Glutamatergic neuron (in vitro differentiated cells): ENCODE data around the gene TMEM140. TPM values are rescaled to one million over a fixed set of nuclear protein-coding genes. Genes with fewer than 3 reads are reported as not detected.

Experiments
- DNase-seq: peaks from one replicate; pipeline ENCODE4 v3.0.0; 2022
- H3K27ac Mint-ChIP-seq: one replicate; pipeline ENCODE4 v1.8.0; 2020; ENCODE audit warnings: mild to moderate bottlenecking, mixed read lengths, inconsistent platforms; ENCODE audit not compliant: unreplicated experiment
- H3K27me3 Mint-ChIP-seq: one replicate; pipeline ENCODE4 v1.8.0; 2020; ENCODE audit warnings: mild to moderate bottlenecking, moderate library complexity, mixed read lengths, inconsistent platforms; ENCODE audit not compliant: unreplicated experiment
- H3K36me3 Mint-ChIP-seq: one replicate; pipeline ENCODE4 v1.8.0; 2020; ENCODE audit warnings: mild to moderate bottlenecking, mixed read lengths, inconsistent platforms; ENCODE audit not compliant: unreplicated experiment
- H3K4me1 Mint-ChIP-seq: one replicate; pipeline ENCODE4 v1.8.0; 2020; ENCODE audit warnings: mild to moderate bottlenecking, low read depth, mixed read lengths, inconsistent platforms; ENCODE audit not compliant: unreplicated experiment
- H3K4me3 Mint-ChIP-seq: one replicate; pipeline ENCODE4 v1.8.0; 2020; ENCODE audit warnings: mild to moderate bottlenecking, mixed read lengths, inconsistent platforms; ENCODE audit not compliant: unreplicated experiment
- H3K9me3 Mint-ChIP-seq: one replicate; pipeline ENCODE4 v1.8.0; 2020; ENCODE audit warnings: mild to moderate bottlenecking, moderate library complexity, mixed read lengths, inconsistent platforms; ENCODE audit not compliant: unreplicated experiment
- CTCF ChIP-seq: fragments of 200-600 bp; sonication (generic); IDR thresholded peaks from one replicate; pipeline ENCODE4 v1.5.0; 2021; ENCODE audit not compliant: partially characterized antibody, unreplicated experiment
- total RNA-seq: library from RNA; stranded (reverse); fragmentation: NEBNext Ultra II Directional; extraction: Animal tissue kit (Norgen Biotek cat#: 25700); gene quantifications from one replicate; pipeline ENCODE4 v1.2.1, GENCODE V29; 2021; ENCODE audit not compliant: unreplicated experiment

The TMEM140 gene
- total RNA-seq, 1 donor from 2014 or later = not detected

- Mint-ChIP-seq H3K9me3 (peaks cover 4% of the 10 kb centered on the region), H3K27ac (no peak overlapping the region), H3K4me3 (no peak overlapping the region), H3K27me3 (no peaks in the 10 kb centered on the region), H3K36me3 (peaks cover 29% of the 10 kb centered on the region), H3K4me1 (no peaks in the 10 kb centered on the region)
- DNase-seq = no peak
- no peak for TF ChIP-seq CTCF
Observed at GRCh38 chr7:135185471-135186260, 37.8 kb downstream of the TMEM140 start.

- DNase-seq = no peak
- H3K9me3 Mint-ChIP-seq = peaks cover 3% of the 10 kb centered on the region
- no peak overlapping the region for H3K27ac Mint-ChIP-seq
- H3K4me3 Mint-ChIP-seq = no peak overlapping the region
- no peaks in the 10 kb centered on the region for H3K27me3 Mint-ChIP-seq
- no peaks in the 10 kb centered on the region for H3K4me1 Mint-ChIP-seq
- TF ChIP-seq CTCF = no peak
- peaks cover 27% of the 10 kb centered on the region for H3K36me3 Mint-ChIP-seq
Observed at GRCh38 chr7:135186261-135186540, 38.3 kb downstream of the TMEM140 start.

- Mint-ChIP-seq H3K36me3 (peaks cover 20% of the 10 kb centered on the region), H3K27me3 (no peaks in the 10 kb centered on the region), H3K4me3 (no peak overlapping the region), H3K9me3 (peaks cover 2% of the 10 kb centered on the region), H3K4me1 (no peaks in the 10 kb centered on the region), H3K27ac (no peak overlapping the region)
- DNase-seq = no peak
- TF ChIP-seq CTCF = no peak
Observed at GRCh38 chr7:135186841-135187253, 39.0 kb downstream of the TMEM140 start.

GRCh38 chr7:135188298-135188984 is 40.6 kb downstream of the TMEM140 start:
- H3K4me1 Mint-ChIP-seq = no peaks in the 10 kb centered on the region
- no peaks in the 10 kb centered on the region for H3K27me3 Mint-ChIP-seq
- H3K9me3 Mint-ChIP-seq = no peaks in the 10 kb centered on the region
- DNase-seq = no peak
- H3K36me3 Mint-ChIP-seq = peaks cover 9% of the 10 kb centered on the region
- H3K27ac Mint-ChIP-seq = no peak overlapping the region
- TF ChIP-seq CTCF = no peak
- no peak overlapping the region for H3K4me3 Mint-ChIP-seq

- no peaks in the 10 kb centered on the region for H3K4me1 Mint-ChIP-seq
- TF ChIP-seq CTCF = no peak
- H3K27me3 Mint-ChIP-seq = no peaks in the 10 kb centered on the region
- H3K27ac Mint-ChIP-seq = no peak overlapping the region
- H3K9me3 Mint-ChIP-seq = peaks cover 1% of the 10 kb centered on the region
- H3K4me3 Mint-ChIP-seq = no peak overlapping the region
- DNase-seq = no peak
- H3K36me3 Mint-ChIP-seq = peaks cover under 1% of the 10 kb centered on the region
Observed at GRCh38 chr7:135189221-135189662, 41.4 kb downstream of the TMEM140 start.
